Measurements from ENCODE around the gene TSHZ2. TPM values are rescaled to one million over a fixed set of nuclear protein-coding genes. Genes with fewer than 3 reads are reported as not detected.

Gene TSHZ2
- total RNA-seq, 4 donors from 2014 or later = 35.6 to 83.5 (median 48.8) TPM

GRCh38 chr20:53141201-53142050 is 169.3 kb downstream of the TSHZ2 start:
- no peak for ATAC-seq (ENCODE audit: low FRiP score)
- DNase-seq (ENCODE audit: low spot score) = no peak
- TF ChIP-seq CTCF (IDR thresholded peaks at IDR 0.05) = no peak

GRCh38 chr20:53142225-53143127 is 170.3 kb downstream of the TSHZ2 start:
- no peak for DNase-seq (ENCODE audit: low spot score)
- no peak for TF ChIP-seq CTCF (IDR thresholded peaks at IDR 0.05)
- no peak for ATAC-seq (ENCODE audit: low FRiP score)

GRCh38 chr20:53146201-53146891 is 174.2 kb downstream of the TSHZ2 start:
- TF ChIP-seq CTCF (IDR thresholded peaks at IDR 0.05) = no peak
- no peak for ATAC-seq (ENCODE audit: low FRiP score)
- no peak for DNase-seq (ENCODE audit: low spot score)

- no peak for ATAC-seq (ENCODE audit: low FRiP score)
Measured at GRCh38 chr20:53148771-53149147, 176.6 kb downstream of the TSHZ2 start.

GRCh38 chr20:53149148-53149889 is 177.2 kb downstream of the TSHZ2 start:
- TF ChIP-seq CTCF (IDR thresholded peaks at IDR 0.05) = no peak
- DNase-seq (ENCODE audit: low spot score) (no peak), ATAC-seq (ENCODE audit: low FRiP score) (peak; percentile 59)

More at GRCh38 chr20:53148771-53149147, 176.6 kb downstream of the TSHZ2 start:
- no peak for DNase-seq (ENCODE audit: low spot score)
- no peak for TF ChIP-seq CTCF (IDR thresholded peaks at IDR 0.05)

- TF ChIP-seq CTCF (IDR thresholded peaks at IDR 0.05) = no peak
- ATAC-seq (ENCODE audit: low FRiP score) (peak; percentile 9), DNase-seq (ENCODE audit: low spot score) (no peak)
Measured at GRCh38 chr20:53149890-53150205, 177.7 kb downstream of the TSHZ2 start.
